PFSK-1 (cell line): Measurements from ENCODE around the gene SETD1B.

Experiments
- FOXP2 ChIP-seq: optimal IDR thresholded peaks from 2 replicates; pipeline ENCODE3; 2011; ENCODE audit warnings: borderline replicate concordance, control low read depth, inconsistent platforms; ENCODE audit not compliant: insufficient read depth; ENCODE audit errors: extremely low read length, extremely low read depth
- POLR2AphosphoS5 ChIP-seq: IDR thresholded peaks from 2 replicates; pipeline ENCODE4 v1.6.1; 2012; ENCODE audit warnings: low read depth, mild to moderate bottlenecking, control low read depth, low read length, moderate library complexity
- SIN3A ChIP-seq: IDR thresholded peaks from 2 replicates; pipeline ENCODE4 v1.6.1; 2012; ENCODE audit warnings: mild to moderate bottlenecking, low read length, moderate library complexity, borderline replicate concordance; ENCODE audit not compliant: insufficient read depth
- TAF1 ChIP-seq: IDR thresholded peaks from 2 replicates; pipeline ENCODE4 v1.6.1; 2012; ENCODE audit warnings: low read length, control low read depth, borderline replicate concordance; ENCODE audit not compliant: insufficient read depth
- TF ChIP-seq, protein P1 (sequence below), 2 experiments: IDR thresholded peaks; 2 replicates each; pipeline versions ENCODE4 v1.6.1 to v1.8.0; 2011 to 2012; ENCODE audit warnings: low read depth in 2 of 2, low read length in 2 of 2, control low read depth in 1 of 2, inconsistent platforms in 1 of 2, mild to moderate bottlenecking in 1 of 2, moderate library complexity in 1 of 2; ENCODE audit not compliant: insufficient read depth in 1 of 2

Gene SETD1B

DNA sequence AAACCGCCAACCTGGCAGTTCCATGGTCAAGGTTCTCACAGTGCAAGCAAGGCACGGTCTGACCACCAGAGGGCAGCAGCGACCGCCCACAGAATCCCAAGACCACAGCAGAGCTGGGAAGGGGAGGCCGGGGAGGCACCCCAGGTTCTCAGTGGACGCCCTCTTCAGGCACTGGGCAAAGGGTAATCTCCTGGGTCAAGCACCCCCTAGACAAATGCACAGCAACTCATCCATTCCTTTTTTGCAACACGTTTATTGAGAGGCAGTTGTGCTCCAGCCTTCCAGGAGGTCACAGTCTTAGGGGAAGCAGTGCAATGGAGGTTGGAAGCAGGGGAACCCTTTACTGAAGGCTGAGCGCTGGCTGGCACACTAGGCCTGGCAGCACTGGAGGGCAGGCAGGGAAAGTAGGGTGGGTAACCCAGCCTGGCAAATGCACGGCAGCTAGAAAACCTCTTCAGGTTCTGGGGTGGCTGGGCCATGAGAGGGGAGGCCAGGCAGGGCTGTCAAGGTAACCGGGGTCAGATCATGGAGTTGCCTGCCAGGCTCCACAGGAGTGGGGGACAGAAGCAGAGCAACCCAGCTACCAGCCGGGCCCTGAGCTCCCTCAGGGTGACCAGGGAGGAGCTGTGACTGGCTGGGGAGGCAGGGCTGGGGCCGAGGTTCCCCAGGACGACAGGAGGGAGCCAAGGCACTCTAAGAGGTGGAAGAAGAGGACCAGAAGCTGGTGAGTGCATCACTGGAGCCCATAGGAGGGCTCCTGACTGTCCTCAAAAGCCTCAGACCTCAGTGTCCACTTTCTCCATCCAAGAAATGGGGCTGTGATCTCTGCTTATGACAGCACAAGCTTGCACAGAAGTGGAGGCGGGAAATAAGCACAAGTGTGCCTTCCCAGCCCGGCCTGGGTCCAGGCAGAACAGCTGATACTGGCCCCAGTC lies 8.5 kb upstream of the SETD1B start:
- TF ChIP-seq SIN3A (no peak), TAF1 (no peak), POLR2AphosphoS5 (no peak), FOXP2 (no peak)
- TF ChIP-seq, protein P1, sequence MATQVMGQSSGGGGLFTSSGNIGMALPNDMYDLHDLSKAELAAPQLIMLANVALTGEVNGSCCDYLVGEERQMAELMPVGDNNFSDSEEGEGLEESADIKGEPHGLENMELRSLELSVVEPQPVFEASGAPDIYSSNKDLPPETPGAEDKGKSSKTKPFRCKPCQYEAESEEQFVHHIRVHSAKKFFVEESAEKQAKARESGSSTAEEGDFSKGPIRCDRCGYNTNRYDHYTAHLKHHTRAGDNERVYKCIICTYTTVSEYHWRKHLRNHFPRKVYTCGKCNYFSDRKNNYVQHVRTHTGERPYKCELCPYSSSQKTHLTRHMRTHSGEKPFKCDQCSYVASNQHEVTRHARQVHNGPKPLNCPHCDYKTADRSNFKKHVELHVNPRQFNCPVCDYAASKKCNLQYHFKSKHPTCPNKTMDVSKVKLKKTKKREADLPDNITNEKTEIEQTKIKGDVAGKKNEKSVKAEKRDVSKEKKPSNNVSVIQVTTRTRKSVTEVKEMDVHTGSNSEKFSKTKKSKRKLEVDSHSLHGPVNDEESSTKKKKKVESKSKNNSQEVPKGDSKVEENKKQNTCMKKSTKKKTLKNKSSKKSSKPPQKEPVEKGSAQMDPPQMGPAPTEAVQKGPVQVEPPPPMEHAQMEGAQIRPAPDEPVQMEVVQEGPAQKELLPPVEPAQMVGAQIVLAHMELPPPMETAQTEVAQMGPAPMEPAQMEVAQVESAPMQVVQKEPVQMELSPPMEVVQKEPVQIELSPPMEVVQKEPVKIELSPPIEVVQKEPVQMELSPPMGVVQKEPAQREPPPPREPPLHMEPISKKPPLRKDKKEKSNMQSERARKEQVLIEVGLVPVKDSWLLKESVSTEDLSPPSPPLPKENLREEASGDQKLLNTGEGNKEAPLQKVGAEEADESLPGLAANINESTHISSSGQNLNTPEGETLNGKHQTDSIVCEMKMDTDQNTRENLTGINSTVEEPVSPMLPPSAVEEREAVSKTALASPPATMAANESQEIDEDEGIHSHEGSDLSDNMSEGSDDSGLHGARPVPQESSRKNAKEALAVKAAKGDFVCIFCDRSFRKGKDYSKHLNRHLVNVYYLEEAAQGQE (IDR thresholded peaks at IDR 0.05; ENCODE audit: insufficient read depth in 1 of 2, low read depth in 2 of 2, low read length in 2 of 2): no peak

GRCh38 chr12:121796855-121797751 lies 6.7 kb upstream of the SETD1B start:
- TF ChIP-seq TAF1: no peak
- no peak for TF ChIP-seq FOXP2
- peak; percentile 28; the same call in 1 of the 2 replicates for TF ChIP-seq POLR2AphosphoS5

DNA sequence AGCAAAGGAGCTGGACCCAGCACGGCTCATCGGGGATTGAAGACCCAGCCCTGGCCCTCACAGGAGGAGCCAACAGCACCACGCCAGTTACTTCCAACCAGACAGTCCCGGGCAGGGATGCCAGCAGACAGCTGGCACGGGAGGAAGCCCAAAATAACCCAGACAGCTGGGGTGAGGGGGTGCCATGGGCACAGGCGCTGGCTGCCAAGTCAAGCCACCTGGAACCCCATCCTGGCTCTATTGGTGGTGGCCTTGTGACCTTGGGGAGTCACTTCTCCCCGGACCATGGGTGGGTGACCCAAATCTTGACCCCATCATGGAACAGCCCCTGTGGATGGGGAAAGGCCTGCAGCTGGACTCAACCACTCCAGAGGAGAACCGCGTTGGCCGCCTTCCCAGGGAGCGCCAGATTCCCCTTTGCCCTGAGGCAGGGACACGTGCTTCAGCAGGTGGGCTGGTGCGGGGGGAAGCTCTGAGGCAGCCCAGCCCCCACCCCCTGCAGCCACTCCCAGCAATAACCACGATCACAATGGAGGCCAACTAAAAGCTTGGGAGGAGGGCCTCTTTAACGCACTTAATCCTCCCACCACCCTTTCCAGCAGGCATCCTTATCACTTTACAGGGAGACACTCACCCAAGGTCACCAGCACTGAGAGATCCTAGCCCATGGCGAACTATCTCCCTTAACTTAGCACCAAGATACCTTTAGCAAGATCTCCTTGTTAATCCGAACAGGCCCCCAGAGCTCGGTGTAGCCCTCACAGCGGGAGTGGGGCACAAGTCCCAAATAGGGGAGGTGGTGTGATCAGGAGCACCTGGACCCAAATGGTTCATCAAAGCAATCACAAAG lies 5.6 kb upstream of the SETD1B start:
- peak; percentile 31; the same call in 1 of the 2 replicates for TF ChIP-seq POLR2AphosphoS5
- no peak for TF ChIP-seq FOXP2

- no peak for TF ChIP-seq POLR2AphosphoS5
- no peak for TF ChIP-seq SIN3A
- TF ChIP-seq, protein P1 (IDR thresholded peaks at IDR 0.05; ENCODE audit: insufficient read depth in 1 of 2, low read depth in 2 of 2, low read length in 2 of 2): no peak
- TF ChIP-seq TAF1: no peak
- TF ChIP-seq FOXP2: no peak
Measured at GRCh38 chr12:121798787-121799155, 5.0 kb upstream of the SETD1B start.

DNA sequence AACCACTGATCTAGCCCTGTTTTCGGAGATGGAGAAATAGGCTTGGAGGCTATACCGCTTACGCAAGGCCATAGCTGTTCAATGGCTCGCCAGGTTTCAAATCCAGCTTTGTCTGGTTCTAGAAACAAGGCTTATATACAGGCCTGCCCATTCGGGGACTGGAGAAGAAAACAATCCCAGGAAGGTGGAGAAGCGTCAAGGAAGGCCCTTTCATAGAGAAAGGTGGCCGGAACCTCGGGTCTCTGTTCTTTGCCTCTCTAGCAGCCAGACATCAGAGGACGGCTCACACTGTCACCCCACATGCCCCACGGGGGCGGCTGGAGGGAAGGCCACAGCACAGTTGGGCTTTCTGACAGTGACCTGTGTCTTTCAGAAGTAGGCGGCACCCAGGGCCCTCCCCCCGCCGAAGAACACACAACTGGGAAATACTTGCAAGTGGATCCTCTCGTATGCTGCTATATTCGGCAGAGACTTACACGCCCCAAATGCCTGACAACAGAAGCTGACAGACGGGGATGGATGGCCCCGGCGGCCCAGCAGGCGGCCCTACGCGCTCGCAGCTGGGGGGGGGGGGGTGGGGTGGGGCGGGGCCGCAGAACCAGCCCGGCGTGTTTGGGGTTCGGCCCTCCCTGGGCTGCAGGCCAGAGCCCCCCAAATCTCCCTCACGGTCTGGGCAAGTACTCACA lies 4.5 kb upstream of the SETD1B start:
- TF ChIP-seq SIN3A (0 out of 2 replicates have a peak, but pooled peaks have one; percentile 30), POLR2AphosphoS5 (no peak), TAF1 (no peak), FOXP2 (no peak)
- TF ChIP-seq, protein P1 (IDR thresholded peaks at IDR 0.05; ENCODE audit: insufficient read depth in 1 of 2, low read depth in 2 of 2, low read length in 2 of 2): no peak
